Measurements from ENCODE around the gene CACNA1I. TPM values are rescaled to one million over a fixed set of nuclear protein-coding genes. Genes with fewer than 3 reads are reported as not detected.

CACNA1I gene
- total and polyA plus RNA-seq, 2 of the 8 experiments (the other 6 are each of a cell fraction or from before 2014, with no cell fraction given), result 0.77 to 1.2 TPM

GRCh38 chr22:39699631-39700360 is 129.2 kb downstream of the CACNA1I start (continued):
- TF ChIP-seq CHD7 (IDR thresholded peaks at IDR 0.05; ENCODE audit: insufficient replicate concordance, low read length), result no peak
- TF ChIP-seq TBP (IDR thresholded peaks at IDR 0.05; ENCODE audit: low read depth, low read length), result no peak
- TF ChIP-seq TEAD4 (IDR thresholded peaks at IDR 0.05; ENCODE audit: low read depth, low read length), result no peak
- no peak for TF ChIP-seq RXRA (IDR thresholded peaks at IDR 0.05; ENCODE audit: insufficient read depth, low read depth, low read length)
